ENCODE data around the gene DHODH.

DNA sequence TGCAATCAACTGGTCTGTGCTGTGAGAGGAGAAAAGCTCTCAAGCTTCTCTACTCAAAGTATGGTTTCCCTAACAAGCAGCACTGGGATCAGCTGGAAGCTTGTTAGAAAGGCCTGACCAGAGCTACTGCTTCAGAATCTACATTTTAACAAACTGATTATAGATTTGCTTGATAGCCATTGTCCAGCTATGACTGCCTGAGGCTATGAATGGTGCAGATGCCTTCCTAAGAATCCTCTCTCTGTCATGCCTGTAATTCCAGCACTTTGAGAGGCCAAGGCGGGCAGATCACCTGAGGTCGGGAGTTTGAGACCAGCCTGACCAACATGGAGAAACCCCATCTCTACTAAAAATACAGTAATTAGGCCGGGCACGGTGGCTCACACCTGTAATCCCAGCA, 37.0 kb upstream of the DHODH start:
- no peak for TF ChIP-seq CTCF (conservative IDR thresholded peaks at IDR 0.05; ENCODE audit: low read length)
- no peak for TF ChIP-seq EZH2phosphoT487 (IDR thresholded peaks at IDR 0.05; ENCODE audit: borderline replicate concordance)

All from Loucy (cell line).